NCI-H226 (cell line): ENCODE measurements around the gene CCDC102A.

Experiments used
- DNase-seq: peaks from one replicate; pipeline ENCODE4 v3.0.0-alpha.2; 2015

Gene CCDC102A

GRCh38 chr16:57517397-57518367 lies 18.7 kb downstream of the CCDC102A start:
- DNase-seq: no peak

- DNase-seq: no peak
These were observed 19.6 kb downstream of the CCDC102A start for GRCh38 chr16:57516773-57517172.

GRCh38 chr16:57516176-57516725 lies 20.1 kb downstream of the CCDC102A start:
- DNase-seq: no peak

GRCh38 chr16:57514791-57515600 lies 21.4 kb downstream of the CCDC102A start:
- DNase-seq: no peak

GRCh38 chr16:57514371-57514770 lies 22.0 kb downstream of the CCDC102A start:
- no peak for DNase-seq

- DNase-seq: no peak
These were observed 22.8 kb downstream of the CCDC102A start for GRCh38 chr16:57513371-57514102.

- DNase-seq: no peak
These were observed 23.9 kb downstream of the CCDC102A start for GRCh38 chr16:57512296-57513001.

- no peak for DNase-seq
These were observed 26.1 kb downstream of the CCDC102A start for GRCh38 chr16:57510016-57510871.

- DNase-seq: no peak
These were observed 27.0 kb downstream of the CCDC102A start for GRCh38 chr16:57509231-57509923.

- no peak for DNase-seq
These were observed 28.3 kb downstream of the CCDC102A start for GRCh38 chr16:57508035-57508425.

GRCh38 chr16:57507136-57508034 lies 29.0 kb downstream of the CCDC102A start:
- DNase-seq: no peak

GRCh38 chr16:57505169-57505568 lies 31.2 kb downstream of the CCDC102A start:
- DNase-seq: no peak

- DNase-seq: no peak
These were observed 31.9 kb downstream of the CCDC102A start for GRCh38 chr16:57504491-57504890.

GRCh38 chr16:57504001-57504400 lies 32.4 kb downstream of the CCDC102A start:
- no peak for DNase-seq

GRCh38 chr16:57503366-57503765 lies 33.0 kb downstream of the CCDC102A start:
- DNase-seq: no peak

GRCh38 chr16:57502048-57502775 lies 34.2 kb downstream of the CCDC102A start:
- no peak for DNase-seq

- no peak for DNase-seq
These were observed 34.9 kb downstream of the CCDC102A start for GRCh38 chr16:57501492-57501891.

- no peak for DNase-seq
These were observed 35.7 kb downstream of the CCDC102A start for GRCh38 chr16:57500578-57501111.
